GM12873 (cell line): ENCODE measurements around the gene SCGB1A1.

Experiments
- TF ChIP-seq, protein P1 (sequence below): IDR thresholded peaks from 2 replicates; pipeline ENCODE4 v1.5.1; 2012; ENCODE audit warnings: low read depth, mild to moderate bottlenecking, moderate library complexity, low read length, control low read depth; ENCODE audit not compliant: insufficient read depth; ENCODE audit errors: missing control alignments

SCGB1A1 gene

DNA sequence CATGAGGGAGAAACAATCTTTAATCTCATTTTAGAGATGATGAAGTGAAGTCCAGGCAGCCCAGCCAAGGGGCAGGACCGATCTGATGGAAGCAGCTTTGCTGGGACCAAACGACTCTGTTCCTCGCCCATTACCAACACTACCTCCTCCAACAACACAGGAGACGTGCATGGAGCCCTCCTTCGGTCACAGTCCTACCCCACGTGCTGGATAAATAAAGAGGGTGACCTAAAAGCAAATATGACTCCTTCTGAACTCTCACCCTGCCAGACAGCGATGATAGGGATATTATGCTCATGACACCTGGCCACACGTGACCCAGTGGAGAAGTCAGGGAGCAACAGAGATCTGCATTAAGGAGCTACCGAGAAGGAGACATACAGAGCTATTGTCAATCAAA lies 26.0 kb downstream of the SCGB1A1 start:
- TF ChIP-seq, protein P1, sequence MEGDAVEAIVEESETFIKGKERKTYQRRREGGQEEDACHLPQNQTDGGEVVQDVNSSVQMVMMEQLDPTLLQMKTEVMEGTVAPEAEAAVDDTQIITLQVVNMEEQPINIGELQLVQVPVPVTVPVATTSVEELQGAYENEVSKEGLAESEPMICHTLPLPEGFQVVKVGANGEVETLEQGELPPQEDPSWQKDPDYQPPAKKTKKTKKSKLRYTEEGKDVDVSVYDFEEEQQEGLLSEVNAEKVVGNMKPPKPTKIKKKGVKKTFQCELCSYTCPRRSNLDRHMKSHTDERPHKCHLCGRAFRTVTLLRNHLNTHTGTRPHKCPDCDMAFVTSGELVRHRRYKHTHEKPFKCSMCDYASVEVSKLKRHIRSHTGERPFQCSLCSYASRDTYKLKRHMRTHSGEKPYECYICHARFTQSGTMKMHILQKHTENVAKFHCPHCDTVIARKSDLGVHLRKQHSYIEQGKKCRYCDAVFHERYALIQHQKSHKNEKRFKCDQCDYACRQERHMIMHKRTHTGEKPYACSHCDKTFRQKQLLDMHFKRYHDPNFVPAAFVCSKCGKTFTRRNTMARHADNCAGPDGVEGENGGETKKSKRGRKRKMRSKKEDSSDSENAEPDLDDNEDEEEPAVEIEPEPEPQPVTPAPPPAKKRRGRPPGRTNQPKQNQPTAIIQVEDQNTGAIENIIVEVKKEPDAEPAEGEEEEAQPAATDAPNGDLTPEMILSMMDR, result no peak

DNA sequence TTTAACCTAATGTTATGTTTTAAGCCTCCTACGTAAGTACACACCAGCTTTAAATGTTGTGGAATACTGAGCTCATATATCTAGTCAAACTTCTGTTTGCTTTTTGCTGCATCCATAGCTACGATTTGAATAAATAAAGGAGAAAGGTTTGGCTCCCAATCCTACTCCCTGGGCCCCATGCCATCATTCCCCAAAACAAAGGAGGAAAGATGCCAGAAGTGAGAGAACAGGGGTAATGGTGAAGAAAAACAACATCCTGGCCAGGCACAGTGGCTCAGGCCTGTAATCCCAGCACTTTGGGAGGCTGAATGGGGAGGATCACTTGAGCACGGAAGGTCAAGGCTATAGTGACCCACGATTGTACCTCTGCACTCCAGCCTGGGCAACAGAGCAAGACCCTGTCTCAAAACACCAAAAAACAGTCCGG lies 26.5 kb downstream of the SCGB1A1 start:
- TF ChIP-seq, protein P1, result no peak

DNA sequence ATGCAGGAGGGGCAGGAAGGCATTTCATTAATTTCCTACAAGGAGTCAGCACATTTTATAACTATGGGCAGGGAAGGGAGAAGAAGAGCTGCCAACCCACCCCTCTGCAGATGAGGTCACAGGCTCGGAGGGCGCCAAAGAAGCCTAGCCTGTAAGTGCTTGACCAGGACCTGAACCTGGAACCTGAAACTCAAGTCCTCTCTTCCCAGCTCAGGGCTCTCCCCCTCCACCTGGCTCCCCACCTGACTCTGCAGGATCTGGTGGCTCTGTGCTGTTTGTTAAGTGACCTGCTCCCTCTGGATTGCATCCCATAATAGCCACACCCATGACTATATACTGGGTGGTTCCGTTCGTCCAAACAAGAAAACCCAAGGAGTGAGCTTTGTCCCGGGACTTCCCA lies 27.3 kb downstream of the SCGB1A1 start:
- TF ChIP-seq, protein P1, result no peak

DNA sequence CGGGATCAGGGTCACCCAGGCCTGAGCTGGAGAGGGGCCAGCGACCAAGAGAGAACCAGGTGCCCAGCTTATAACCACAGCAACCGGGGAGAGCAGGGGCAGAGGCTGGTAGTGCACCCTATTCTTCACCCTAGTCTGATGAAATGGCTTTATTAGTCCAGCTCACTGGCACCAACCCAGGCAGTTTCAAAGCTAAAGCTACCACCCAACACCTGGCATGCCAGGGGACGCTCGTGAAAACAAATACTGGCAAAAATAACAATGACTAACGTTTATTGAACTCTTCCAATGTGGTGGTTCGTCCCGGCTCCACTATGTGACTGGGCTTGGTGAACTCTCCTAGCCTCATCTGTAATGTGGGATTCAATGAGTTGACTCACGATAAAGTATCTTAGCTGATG lies 30.6 kb downstream of the SCGB1A1 start:
- TF ChIP-seq, protein P1, result no peak

DNA sequence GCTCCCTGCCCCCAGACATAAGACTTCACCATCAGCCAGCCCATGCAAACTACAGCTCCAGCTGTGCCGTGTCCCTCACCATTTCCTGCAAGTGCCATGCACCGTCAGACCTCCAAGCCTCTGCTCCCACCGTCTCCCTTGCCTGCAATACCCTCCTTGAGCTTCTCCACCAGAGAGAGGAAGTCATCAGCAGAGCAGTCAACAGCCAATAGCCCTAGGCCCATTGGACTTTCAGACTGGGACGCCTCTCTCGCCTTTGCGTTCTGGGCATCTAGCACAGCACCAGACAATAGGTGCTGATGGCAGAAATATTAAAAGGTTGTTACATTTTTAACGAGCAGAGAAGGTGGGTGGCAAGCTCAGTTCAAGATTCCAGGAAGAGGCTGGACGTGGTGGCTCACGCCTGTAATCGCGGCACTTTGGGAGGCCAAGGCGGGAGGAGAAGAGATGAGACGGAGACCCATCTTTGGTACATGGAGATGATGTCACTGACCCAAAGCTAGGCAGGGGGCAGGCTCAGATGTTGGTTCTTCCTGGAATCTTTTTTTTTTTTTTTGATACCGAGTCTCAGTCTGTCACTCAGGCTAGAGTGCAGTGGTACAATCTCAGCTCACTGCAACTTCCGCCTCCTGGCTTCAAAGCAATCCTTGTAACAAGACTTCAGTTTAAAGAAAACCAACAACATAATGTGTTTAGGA lies 31.9 kb downstream of the SCGB1A1 start:
- TF ChIP-seq, protein P1, result no peak

DNA sequence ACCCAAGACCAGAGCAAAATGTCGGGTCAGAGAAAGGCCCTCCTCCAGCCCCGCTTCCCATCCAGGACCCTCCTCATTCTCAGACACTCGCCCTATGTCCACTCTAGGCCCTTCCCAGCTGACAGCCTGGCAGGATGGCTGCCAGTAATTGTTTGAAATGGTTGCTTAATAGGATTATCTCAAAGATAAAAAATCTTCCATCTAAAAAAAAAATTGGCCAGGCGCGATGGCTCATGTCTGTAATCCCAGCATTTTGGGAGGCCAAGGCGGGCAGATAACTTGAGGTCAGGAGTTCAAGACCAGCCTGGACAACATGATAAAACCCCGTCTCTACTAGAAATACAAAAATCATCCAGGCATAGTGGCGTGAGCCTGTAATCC lies 32.4 kb downstream of the SCGB1A1 start:
- TF ChIP-seq, protein P1, result no peak

DNA sequence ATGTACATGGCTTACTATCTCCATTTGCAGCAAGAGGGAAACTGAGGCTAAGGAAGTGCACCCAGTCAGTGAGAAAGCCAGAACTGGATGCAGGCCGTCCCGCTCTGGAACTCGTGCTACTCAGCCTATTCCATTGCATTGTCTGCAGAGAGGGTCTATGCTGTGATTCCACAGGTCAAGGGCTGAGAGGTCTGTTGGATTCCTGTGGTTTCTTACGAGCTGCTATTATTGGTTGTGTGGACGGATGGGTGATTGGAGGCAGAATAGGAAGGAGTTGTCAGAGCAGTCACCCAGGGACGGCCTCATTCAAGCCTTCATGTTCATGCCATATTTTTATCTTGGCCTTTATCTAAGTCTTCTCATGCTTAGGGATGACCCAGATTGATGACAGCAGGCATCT lies 33.4 kb downstream of the SCGB1A1 start:
- TF ChIP-seq, protein P1, result no peak
